GM12878 (cell line): ENCODE results near the gene FDPS. TPM values are rescaled to one million over a fixed set of nuclear protein-coding genes. Genes with fewer than 3 reads are reported as not detected.

Experiments used
- ATAC-seq: fragments of 200-7000 bp; cut with Tn5 transposase; 3 replicates; pipeline ENCODE4 v1.9.1; 2020; ENCODE audit warnings: mild to moderate bottlenecking, moderate library complexity
- BruUV-seq: library from RNA; stranded (reverse); fragments of 400-500 nt; replicated peaks from 2 replicates; lab custom pipeline; 2021; lab: Mats Ljungman, UMichigan
- CTCF ChIA-PET: fragments of 300-600 bp; sonication (Branson Sonifier 250); formaldehyde crosslinking; extraction: SDS; loops from one replicate; lab custom pipeline; 2021; ENCODE audit warnings: inconsistent platforms; lab: Yijun Ruan, JAX
- POLR2A ChIA-PET: fragments of 350-600 bp; formaldehyde crosslinking; extraction: SDS; loops from one replicate; lab custom pipeline; 2021; ENCODE audit warnings: inconsistent platforms; lab: Charles Lee
- RAD21 ChIA-PET: fragments of 300-600 bp; sonication (Branson Sonifier 250); formaldehyde crosslinking; loops from one replicate; lab custom pipeline; 2023; ENCODE audit warnings: antibody characterized with exemption; ENCODE audit not compliant: unreplicated experiment; lab: Charles Lee
- SMC1A ChIA-PET: fragments of 300-600 bp; sonication (Branson Sonifier 250); formaldehyde crosslinking; loops from one replicate; lab custom pipeline; 2023; ENCODE audit not compliant: unreplicated experiment, uncharacterized antibody; lab: Charles Lee
- DNase-seq: peaks from one replicate; pipeline ENCODE4 v3.0.0-alpha.2; 2011; ENCODE audit warnings: low read depth, low spot score
- FAIRE-seq: peaks from 3 replicates; lab custom pipeline; 2011; peaks lifted over from hg19 to GRCh38; lab: Jason Lieb, UNC
- H2AFZ ChIP-seq: 2 replicates; pipeline ENCODE4 v1.6.0; 2011; ENCODE audit warnings: low read depth, low read length, control low read depth; ENCODE audit not compliant: control insufficient read depth
- H3K27ac ChIP-seq: 2 replicates; pipeline ENCODE4 v1.5.1; 2011; ENCODE audit warnings: control low read depth; ENCODE audit not compliant: control insufficient read depth, insufficient read depth
- H3K27me3 ChIP-seq, 2 experiments: replicated peaks in 1 of 2; 2 replicates each; pipeline versions ENCODE4 v1.6.0 to v1.6.1; 2011; ENCODE audit warnings: low read length in 1 of 2; ENCODE audit not compliant: control insufficient read depth in 2 of 2, insufficient read depth in 2 of 2
- H3K36me3 ChIP-seq, 2 experiments: 2 replicates each; pipeline ENCODE4 v1.5.1; 2011; ENCODE audit warnings: low read length in 1 of 2; ENCODE audit not compliant: control insufficient read depth in 2 of 2, insufficient read depth in 2 of 2
- H3K4me1 ChIP-seq: 2 replicates; pipeline ENCODE4 v1.6.1; 2011; ENCODE audit warnings: mild to moderate bottlenecking, low read length, moderate library complexity, mixed read lengths; ENCODE audit not compliant: control insufficient read depth, insufficient read depth
- H3K4me2 ChIP-seq: 2 replicates; pipeline ENCODE4 v1.6.0; 2011; ENCODE audit warnings: control low read depth; ENCODE audit not compliant: control insufficient read depth, insufficient read depth
- H3K4me3 ChIP-seq: fragments of 200-600 bp; sonication (generic); 2 replicates; pipeline ENCODE4 v1.5.1; 2016
- H3K79me2 ChIP-seq: 2 replicates; pipeline ENCODE4 v1.6.0; 2011; ENCODE audit warnings: low read length; ENCODE audit not compliant: control insufficient read depth, insufficient read depth
- H3K9ac ChIP-seq: 2 replicates; pipeline ENCODE4 v1.8.0; 2011; ENCODE audit warnings: low read length, control low read depth, mixed read lengths; ENCODE audit not compliant: control insufficient read depth, insufficient read depth
- H3K9me3 ChIP-seq: replicated peaks from 3 replicates; pipeline ENCODE4 v1.5.1; 2011; ENCODE audit warnings: mild to moderate bottlenecking, low read length; ENCODE audit not compliant: control insufficient read depth, insufficient read depth
- H4K20me1 ChIP-seq: 2 replicates; pipeline ENCODE4 v1.6.0; 2011; ENCODE audit not compliant: control insufficient read depth, insufficient read depth
- CBX5 ChIP-seq: sonication (generic); IDR thresholded peaks from 2 replicates; pipeline ENCODE4 v1.6.1; 2016; ENCODE audit warnings: low read depth, moderate library complexity, mild to moderate bottlenecking, inconsistent platforms
- EED ChIP-seq: sonication (generic); IDR thresholded peaks from 2 replicates; pipeline ENCODE4 v1.6.1; 2016; ENCODE audit warnings: antibody characterized with exemption, low read depth
- GATAD2B ChIP-seq: fragments of 450-650 bp; conservative IDR thresholded peaks from 2 replicates; pipeline ENCODE4 v1.6.1; 2017; ENCODE audit warnings: low read depth, mild to moderate bottlenecking, moderate library complexity
- IKZF1 ChIP-seq: fragments of 450-650 bp; conservative IDR thresholded peaks from 2 replicates; pipeline ENCODE4 v1.6.1; 2017; ENCODE audit warnings: antibody characterized with exemption, mild to moderate bottlenecking
- IKZF2 ChIP-seq, 2 experiments: fragments of 450-650 bp; IDR thresholded peaks; 2 replicates each; pipeline ENCODE4 v1.6.1; 2017; ENCODE audit warnings: mild to moderate bottlenecking in 2 of 2, moderate library complexity in 2 of 2
- RBBP5 ChIP-seq: fragments of 200-600 bp; sonication (generic); conservative IDR thresholded peaks from 2 replicates; pipeline ENCODE4 v1.6.1; 2016
- SMARCA5 ChIP-seq: fragments of 450-650 bp; IDR thresholded peaks from 2 replicates; pipeline ENCODE4 v1.6.1; 2017; ENCODE audit warnings: mild to moderate bottlenecking
- WGBS: methylation state at CpG from one replicate; pipeline ENCODE4 v1.1.6; 2016; ENCODE audit warnings: low lambda C conversion rate; ENCODE audit not compliant: insufficient replicate concordance, insufficient coverage; ENCODE audit errors: missing lambda C conversion rate; 5-methylcytosine and 5-hydroxymethylcytosine counted together
- in situ Hi-C: fragments of 300-500 bp; cut with MboI; formaldehyde crosslinking; loops from 9 replicates; pipeline ENCODE4 v1.14.3; 2018; ENCODE audit warnings: mixed read lengths
- intact Hi-C: fragments of 100-400 bp; cut with micrococcal nuclease; formaldehyde crosslinking; loops from one replicate; pipeline ENCODE4 v1.14.2; 2022; ENCODE audit not compliant: unreplicated experiment
- polyA plus RNA-seq, 11 experiments: library from polyadenylated mRNA; depleted of rRNA in 4 of 11; unstranded in 6 of 11; stranded (reverse) in 5 of 11; fragments of >200 nt; fragmentation: Nextera tagmentation in 4 of 11; fragmentation: Illumina TruSeq in 1 of 11; extraction: Ambion mirVana in 4 of 11; extraction: Trizol in 1 of 11; gene quantifications; 1 replicate in 1 of 11; 2 replicates in 10 of 11; pipeline versions ENCODE4 v1.2.1 to v1.2.3, GENCODE V29; 2011 to 2016; ENCODE audit warnings: inconsistent platforms in 2 of 11, missing spikeins in 2 of 11, low read depth in 1 of 11
- total RNA-seq, 4 experiments: library from RNA; depleted of rRNA in 3 of 4; stranded (reverse); fragments of >200 nt in 3 of 4; fragmentation: Illumina TruSeq in 1 of 4; extraction: Trizol in 1 of 4; gene quantifications; 2 replicates each; pipeline versions ENCODE4 v1.2.1 to v1.2.3, GENCODE V29; 2013 to 2021
- TF ChIP-seq, protein P1 (sequence below), 3 experiments: IDR thresholded peaks in 2 of 3; conservative IDR thresholded peaks in 1 of 3; 2 replicates each; pipeline ENCODE4 v1.5.1; 2011; ENCODE audit warnings: low read depth in 3 of 3, low read length in 3 of 3, mild to moderate bottlenecking in 3 of 3, control low read depth in 2 of 3, moderate library complexity in 2 of 3, inconsistent platforms in 1 of 3, mixed read lengths in 1 of 3; ENCODE audit not compliant: control insufficient read depth in 2 of 3, insufficient read depth in 1 of 3; ENCODE audit errors: extremely low read depth in 1 of 3

The FDPS gene
- total and polyA plus RNA-seq, 10 of the 15 experiments (the other 5 are each of a cell fraction or from before 2014, with no cell fraction given): 405 to 1,156 (median 487) TPM

DNA sequence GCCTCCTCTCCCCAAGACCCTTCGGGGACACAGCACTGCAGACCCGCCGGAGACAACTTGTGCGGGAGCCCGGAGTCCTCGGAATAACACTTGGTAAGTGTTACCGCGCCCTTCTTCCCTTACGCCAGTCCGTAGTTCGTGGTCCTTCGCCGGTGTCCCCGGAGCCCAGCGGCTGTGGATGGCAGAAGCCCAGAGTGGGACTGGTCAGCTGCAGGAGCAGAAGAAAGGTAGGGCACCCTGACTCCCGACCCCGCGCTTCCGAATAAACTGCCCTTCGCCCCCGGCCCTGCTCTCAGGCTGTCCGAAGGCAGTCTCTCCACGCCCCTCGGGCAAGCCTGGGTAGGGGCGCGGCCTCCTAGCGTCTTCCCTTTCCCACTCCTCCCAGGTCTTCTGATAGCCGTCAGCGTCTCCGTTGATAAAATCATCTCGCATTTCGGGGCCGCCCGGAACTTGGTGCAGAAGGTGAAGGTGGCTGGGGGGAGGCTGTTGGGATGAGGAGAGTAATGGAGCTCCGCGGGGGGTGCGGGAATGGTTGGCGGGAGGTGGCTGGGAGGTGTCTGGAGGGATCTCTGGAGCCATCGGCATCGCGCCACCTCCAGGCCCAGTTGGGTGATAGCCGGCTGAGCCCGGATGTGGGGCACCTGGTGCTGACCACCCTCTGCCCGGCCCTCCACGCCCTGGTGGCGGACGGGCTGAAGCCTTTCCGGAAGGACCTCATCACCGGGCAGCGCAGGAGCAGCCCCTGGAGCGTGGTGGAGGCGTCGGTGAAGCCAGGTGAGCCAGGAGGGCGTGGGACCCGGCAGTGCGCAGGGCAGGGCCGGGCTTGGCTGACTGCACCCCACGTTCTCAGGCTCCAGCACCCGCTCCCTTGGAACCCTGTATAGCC, 16.3 kb downstream of the FDPS start:
- DNase-seq: no peak
- ChIA-PET RAD21 (interaction anchor here (1.0 to 5.4 kb wide), 5 partner anchors 14 to 74 kb away, joined by 3 to 81 read pairs (median 13); partner anchors contain the start of genes CLK2 and FDPS), CTCF (interaction anchor here (0.6 to 9.6 kb wide), 12 partner anchors 12 to 267 kb away, joined by 3 to 225 read pairs (median 9); partner anchors contain the start of genes ENTREP3, FDPS and SCAMP3)
- peak overlapping the region; percentile 88 for H3K4me3 ChIP-seq
- WGBS: 13% methylated on average over 49 of the region's 59 CpGs
- in situ Hi-C loops: no loop called here
- TF ChIP-seq RBBP5: no peak
- no peak for TF ChIP-seq CBX5
- peak; percentile 10; the same call in 1 of the 2 replicates for TF ChIP-seq IKZF1
- TF ChIP-seq IKZF2 (IDR thresholded peaks at IDR 0.05): 0 out of 4 replicates have a peak, but pooled peaks of 1 of the 2 experiments have one; percentile 8
- TF ChIP-seq SMARCA5: 0 out of 2 replicates have a peak, but pooled peaks have one; percentile 24
- 0 out of 2 replicates have a peak, but pooled peaks have one; percentile 21 for TF ChIP-seq GATAD2B
- TF ChIP-seq, protein P1, sequence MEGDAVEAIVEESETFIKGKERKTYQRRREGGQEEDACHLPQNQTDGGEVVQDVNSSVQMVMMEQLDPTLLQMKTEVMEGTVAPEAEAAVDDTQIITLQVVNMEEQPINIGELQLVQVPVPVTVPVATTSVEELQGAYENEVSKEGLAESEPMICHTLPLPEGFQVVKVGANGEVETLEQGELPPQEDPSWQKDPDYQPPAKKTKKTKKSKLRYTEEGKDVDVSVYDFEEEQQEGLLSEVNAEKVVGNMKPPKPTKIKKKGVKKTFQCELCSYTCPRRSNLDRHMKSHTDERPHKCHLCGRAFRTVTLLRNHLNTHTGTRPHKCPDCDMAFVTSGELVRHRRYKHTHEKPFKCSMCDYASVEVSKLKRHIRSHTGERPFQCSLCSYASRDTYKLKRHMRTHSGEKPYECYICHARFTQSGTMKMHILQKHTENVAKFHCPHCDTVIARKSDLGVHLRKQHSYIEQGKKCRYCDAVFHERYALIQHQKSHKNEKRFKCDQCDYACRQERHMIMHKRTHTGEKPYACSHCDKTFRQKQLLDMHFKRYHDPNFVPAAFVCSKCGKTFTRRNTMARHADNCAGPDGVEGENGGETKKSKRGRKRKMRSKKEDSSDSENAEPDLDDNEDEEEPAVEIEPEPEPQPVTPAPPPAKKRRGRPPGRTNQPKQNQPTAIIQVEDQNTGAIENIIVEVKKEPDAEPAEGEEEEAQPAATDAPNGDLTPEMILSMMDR (IDR thresholded peaks at IDR 0.05 in 2 of 3, conservative IDR thresholded peaks at IDR 0.05 in 1 of 3; ENCODE audit: control insufficient read depth in 2 of 3, extremely low read depth in 1 of 3, insufficient read depth in 1 of 3, low read depth in 3 of 3, low read length in 3 of 3): peak; percentile 19 to 46 (median 45); a peak in 5 of 6 replicates
- TF ChIP-seq EED: peak; percentile 30; the same call in 1 of the 2 replicates
- TF ChIP-seq, all 136 proteins: peak for 6
- no peaks in the 10 kb centered on the region for H4K20me1 ChIP-seq
- ChIA-PET POLR2A (interaction anchor here (1.3 to 4.3 kb wide), 6 partner anchors 21 to 130 kb away, joined by 3 to 28 read pairs (median 8); partner anchors contain the start of genes CLK2, MTX1 and THBS3), SMC1A (interaction anchor here (1.0 to 6.8 kb wide), 5 partner anchors 17 to 179 kb away, joined by 3 to 57 read pairs (median 12); partner anchors contain the start of genes CLK2, FDPS and HCN3)
- no peaks in the 10 kb centered on the region; the same call in 1 of the 2 replicates for H3K79me2 ChIP-seq
- no peaks in the 10 kb centered on the region for H3K9me3 ChIP-seq
- H3K27me3 ChIP-seq: no peaks in the 10 kb centered on the region
- H3K27ac ChIP-seq: peak overlapping the region; percentile 3; the same call in 1 of the 2 replicates
- H2AFZ ChIP-seq: peak overlapping the region; percentile 70
- FAIRE-seq (no peak), ATAC-seq (peak; percentile 10)
- H3K4me1 ChIP-seq: peaks cover 7% of the 10 kb centered on the region
- H3K9ac ChIP-seq: peak overlapping the region; percentile 81
- peaks cover 2 to 4% of the 10 kb centered on the region in 2 experiments; a peak in 3 of 4 replicates for H3K36me3 ChIP-seq
- H3K4me2 ChIP-seq: peak overlapping the region; percentile 88
- BruUV-seq: TSS peak; percentile 56
- intact Hi-C loops: loop anchor here (5.0 kb wide), 1 partner anchor 267 kb away; no protein-coding TSS in a partner anchor
